IMR-90 (cell line): ENCODE data around the gene NEGR1. TPM values are rescaled to one million over a fixed set of nuclear protein-coding genes. Genes with fewer than 3 reads are reported as not detected.

ENCODE experiments used
- ATAC-seq: fragments of 200-7000 bp; cut with Tn5 transposase; 2 replicates; pipeline ENCODE4 v1.9.1; 2020; ENCODE audit warnings: low read depth, mild to moderate bottlenecking, moderate library complexity
- BruUV-seq: library from RNA; stranded (reverse); fragments of 400-500 nt; replicated peaks from 2 replicates; lab custom pipeline; 2021; lab: Mats Ljungman, UMichigan
- CTCF ChIA-PET: fragments of 300-600 bp; formaldehyde crosslinking; extraction: SDS; loops from one replicate; lab custom pipeline; 2021; ENCODE audit warnings: antibody characterized with exemption; lab: Yijun Ruan, JAX
- POLR2A ChIA-PET: fragments of 300-600 bp; sonication (Branson Sonifier 250); formaldehyde crosslinking; loops from one replicate; lab custom pipeline; 2022; ENCODE audit warnings: antibody characterized with exemption; ENCODE audit not compliant: unreplicated experiment; lab: Charles Lee
- DNase-seq: peaks from one replicate; pipeline ENCODE4 v3.0.0; 2013
- H2AFZ ChIP-seq: replicated peaks from 2 replicates; pipeline ENCODE3; 2013; ENCODE audit warnings: low read length, mild to moderate bottlenecking; ENCODE audit not compliant: poor library complexity
- H2AK5ac ChIP-seq: 2 replicates; pipeline ENCODE4 v1.6.1; 2013; ENCODE audit warnings: low read depth, low read length, inconsistent platforms
- H2AK9ac ChIP-seq: replicated peaks from 2 replicates; pipeline ENCODE3; 2013; ENCODE audit warnings: mild to moderate bottlenecking, low read depth, low read length, moderate library complexity; ENCODE audit not compliant: poor library complexity
- H2BK120ac ChIP-seq: 2 replicates; pipeline ENCODE4 v1.6.1; 2013; ENCODE audit warnings: low read depth, low read length, inconsistent platforms
- H2BK15ac ChIP-seq: 3 replicates; pipeline ENCODE4 v1.6.1; 2013; ENCODE audit warnings: low read depth, low read length, inconsistent platforms
- H2BK20ac ChIP-seq: 2 replicates; pipeline ENCODE4 v1.6.1; 2013; ENCODE audit warnings: low read depth, mild to moderate bottlenecking, inconsistent platforms, low read length, moderate library complexity
- H2BK5ac ChIP-seq: 2 replicates; pipeline ENCODE4 v1.6.1; 2013; ENCODE audit warnings: mild to moderate bottlenecking, low read depth, low read length, inconsistent platforms; ENCODE audit not compliant: poor library complexity, severe bottlenecking
- H3K14ac ChIP-seq: replicated peaks from 2 replicates; pipeline ENCODE4 v1.6.1; 2013; ENCODE audit warnings: low read depth, low read length, inconsistent platforms
- H3K18ac ChIP-seq: 2 replicates; pipeline ENCODE4 v1.6.1; 2013; ENCODE audit warnings: low read depth, low read length, control low read depth
- H3K23ac ChIP-seq: 2 replicates; pipeline ENCODE4 v1.6.1; 2013; ENCODE audit warnings: low read depth, low read length, inconsistent platforms
- H3K27ac ChIP-seq: 2 replicates; pipeline ENCODE4 v1.5.1; 2013; ENCODE audit warnings: mild to moderate bottlenecking, control low read depth, low read length; ENCODE audit not compliant: insufficient read depth
- H3K27me3 ChIP-seq: 2 replicates; pipeline ENCODE4 v1.6.1; 2013; ENCODE audit warnings: low read length; ENCODE audit not compliant: control insufficient read depth, insufficient read depth
- H3K36me3 ChIP-seq: 2 replicates; pipeline ENCODE4 v1.6.1; 2013; ENCODE audit warnings: low read length, mixed read lengths; ENCODE audit not compliant: control insufficient read depth, insufficient read depth
- H3K4ac ChIP-seq: 2 replicates; pipeline ENCODE4 v1.6.1; 2013; ENCODE audit warnings: low read depth, low read length, inconsistent platforms
- H3K4me1 ChIP-seq: 2 replicates; pipeline ENCODE4 v1.6.1; 2013; ENCODE audit warnings: low read length, mixed read lengths; ENCODE audit not compliant: control insufficient read depth, insufficient read depth
- H3K4me2 ChIP-seq: 2 replicates; pipeline ENCODE4 v1.6.1; 2013; ENCODE audit warnings: low read depth, mild to moderate bottlenecking, control low read depth, low read length, moderate library complexity
- H3K4me3 ChIP-seq: 2 replicates; pipeline ENCODE4 v1.5.1; 2013; ENCODE audit warnings: low read depth, mild to moderate bottlenecking, control low read depth, low read length, moderate library complexity; ENCODE audit not compliant: insufficient read depth
- H3K56ac ChIP-seq: 2 replicates; pipeline ENCODE4 v1.6.1; 2013; ENCODE audit warnings: low read length, inconsistent platforms; ENCODE audit not compliant: insufficient read depth; ENCODE audit errors: extremely low read depth
- H3K79me1 ChIP-seq, 2 experiments: 2 replicates each; pipeline ENCODE4 v1.6.1; 2013; ENCODE audit warnings: low read length in 2 of 2, inconsistent platforms in 1 of 2, low read depth in 1 of 2
- H3K9ac ChIP-seq: 2 replicates; pipeline ENCODE4 v1.6.1; 2013; ENCODE audit warnings: low read depth, low read length, control low read depth
- H3K9me1 ChIP-seq: 2 replicates; pipeline ENCODE4 v1.6.1; 2013; ENCODE audit warnings: low read length, inconsistent platforms; ENCODE audit not compliant: insufficient read depth
- H3K9me3 ChIP-seq: 2 replicates; pipeline ENCODE4 v1.6.1; 2013; ENCODE audit warnings: low read length; ENCODE audit not compliant: control insufficient read depth, insufficient read depth
- H4K20me1 ChIP-seq: 2 replicates; pipeline ENCODE4 v1.6.1; 2013; ENCODE audit warnings: low read length, inconsistent platforms; ENCODE audit not compliant: insufficient read depth
- H4K5ac ChIP-seq: 2 replicates; pipeline ENCODE4 v1.6.1; 2013; ENCODE audit warnings: mild to moderate bottlenecking, low read depth, low read length, control low read depth
- H4K8ac ChIP-seq, 2 experiments: 2 replicates each; pipeline ENCODE4 v1.6.1; 2013; ENCODE audit warnings: low read depth in 2 of 2, low read length in 2 of 2, control low read depth in 1 of 2, inconsistent platforms in 1 of 2
- H4K91ac ChIP-seq: 2 replicates; pipeline ENCODE4 v1.6.1; 2013; ENCODE audit warnings: low read depth, low read length, inconsistent platforms; ENCODE audit not compliant: insufficient read depth
- BHLHE40 ChIP-seq: fragments of 150-350 bp; IDR thresholded peaks from 2 replicates; pipeline ENCODE4 v1.6.1; 2016; ENCODE audit warnings: mild to moderate bottlenecking, low read depth, low read length
- FOS ChIP-seq: fragments of 150-350 bp; IDR thresholded peaks from 2 replicates; pipeline ENCODE4 v1.6.1; 2016; ENCODE audit warnings: low read depth, low read length
- MAFK ChIP-seq: IDR thresholded peaks from 2 replicates; pipeline ENCODE4 v1.6.1; 2012; ENCODE audit warnings: low read depth, low read length, improper control_type of control experiment
- POLR2A ChIP-seq: IDR thresholded peaks from 2 replicates; pipeline ENCODE4 v1.6.1; 2012; ENCODE audit warnings: mild to moderate bottlenecking, low read depth, low read length
- RCOR1 ChIP-seq: IDR thresholded peaks from 2 replicates; pipeline ENCODE4 v1.6.1; 2012; ENCODE audit warnings: mild to moderate bottlenecking, low read length, improper control_type of control experiment; ENCODE audit not compliant: insufficient replicate concordance
- SMC3 ChIP-seq: fragments of 150-350 bp; IDR thresholded peaks from 2 replicates; pipeline ENCODE4 v1.6.1; 2016; ENCODE audit warnings: low read depth, mild to moderate bottlenecking, antibody characterized with exemption, low read length, moderate library complexity
- USF2 ChIP-seq: fragments of 150-350 bp; IDR thresholded peaks from 2 replicates; pipeline ENCODE4 v1.6.1; 2017; ENCODE audit warnings: mild to moderate bottlenecking, antibody characterized with exemption, low read length, low read depth
- WGBS, 2 experiments: methylation state at CpG; one replicate each; pipeline versions ENCODE4 v1.1.5 to v1.1.7; 2013; ENCODE audit warnings: missing lambda C conversion rate in 2 of 2; ENCODE audit not compliant: insufficient read length in 1 of 2; ENCODE audit errors: extremely low coverage in 2 of 2; 5-methylcytosine and 5-hydroxymethylcytosine counted together
- dilution Hi-C: fragments of 300-500 bp; cut with HindIII; formaldehyde crosslinking; loops from one replicate; pipeline ENCODE4 v1.14.3; 2018; ENCODE audit warnings: low sequenced_read_pairs; ENCODE audit not compliant: unreplicated experiment
- in situ Hi-C: fragments of 300-500 bp; cut with MboI; formaldehyde crosslinking; loops from 3 replicates; pipeline ENCODE4 v1.14.3; 2019; ENCODE audit warnings: low sequenced_read_pairs, inconsistent platforms, mixed read lengths
- intact Hi-C: fragments of 100-400 bp; cut with micrococcal nuclease; formaldehyde crosslinking; loops from 2 replicates; pipeline ENCODE4 v1.10.0; 2022
- polyA plus RNA-seq, 3 experiments: library from polyadenylated mRNA; depleted of rRNA; stranded (reverse); fragments of >200 nt; gene quantifications; 2 replicates each; pipeline ENCODE4 v1.2.3, GENCODE V29; 2012; ENCODE audit warnings: low replicate concordance in 1 of 3
- total RNA-seq: library from RNA; depleted of rRNA; stranded (reverse); fragments of >200 nt; gene quantifications from 2 replicates; pipeline ENCODE4 v1.2.3, GENCODE V29; 2012

NEGR1 gene
- total and polyA plus RNA-seq, 2 of the 4 experiments (the other 2 are of a cell fraction) = 5.1 to 9.1 TPM

- H2AK9ac ChIP-seq = no peak overlapping the region
- ChIA-PET POLR2A (no interaction called here), CTCF (no interaction called here)
- H3K9me1 ChIP-seq = no peaks in the 10 kb centered on the region
- H4K91ac ChIP-seq = no peak overlapping the region
- no peaks in the 10 kb centered on the region for H4K20me1 ChIP-seq
- ATAC-seq = no peak
- no peak overlapping the region for H3K4ac ChIP-seq
- no peak overlapping the region for H2BK20ac ChIP-seq
- no CpG with 5 or more reads among the region's 2 CpGs for WGBS, 2 experiments
- no peak overlapping the region for H2AFZ ChIP-seq
- H3K27me3 ChIP-seq = no peaks in the 10 kb centered on the region
- dilution Hi-C loops = no loop called here
- no peaks in the 10 kb centered on the region for H3K36me3 ChIP-seq
- H3K79me1 ChIP-seq = no peaks in the 10 kb centered on the region; a peak in 1 of 4 replicates
- no peak for DNase-seq
- H3K23ac ChIP-seq = no peak overlapping the region
- no peaks in the 10 kb centered on the region for H3K9me3 ChIP-seq
- in situ Hi-C loops = no loop called here
- no peak overlapping the region for H2BK5ac ChIP-seq
- no peak overlapping the region for H3K4me2 ChIP-seq
- H3K56ac ChIP-seq = no peak overlapping the region
- no peak overlapping the region for H3K27ac ChIP-seq
- no peak overlapping the region for H3K9ac ChIP-seq
- no TSS peak for BruUV-seq
- H4K5ac ChIP-seq = no peak overlapping the region
- no peak overlapping the region for H3K4me3 ChIP-seq
- H3K4me1 ChIP-seq = no peaks in the 10 kb centered on the region
- H3K14ac ChIP-seq = no peak overlapping the region
- H2AK5ac ChIP-seq = no peak overlapping the region
- intact Hi-C loops = no loop called here
- H4K8ac ChIP-seq = no peak overlapping the region
- TF ChIP-seq FOS = no peak
- TF ChIP-seq RCOR1 = no peak
- no peak for TF ChIP-seq MAFK
- no peak for TF ChIP-seq POLR2A
- TF ChIP-seq SMC3 = no peak
- TF ChIP-seq BHLHE40 = no peak
- TF ChIP-seq USF2 = no peak
- H2BK120ac ChIP-seq = no peak overlapping the region
- no peak overlapping the region for H3K18ac ChIP-seq
- H2BK15ac ChIP-seq = no peak overlapping the region
These were observed 172.4 kb downstream of the NEGR1 start for GRCh38 chr1:72109916-72110315.
